Fibroblast of mammary gland (primary cell): Measurements from ENCODE around the gene KCNMA1.
A peak's percentile ranks its signal among the peaks of the same experiment; 100 is the strongest.

ENCODE experiments used
- DNase-seq: peaks from one replicate; pipeline ENCODE4 v3.0.0-alpha.2; 2010; ENCODE audit warnings: low read depth
- H3K4me3 ChIP-seq: 2 replicates; pipeline ENCODE4 v1.5.1; 2011; ENCODE audit warnings: low read depth, mild to moderate bottlenecking, low read length, moderate library complexity; ENCODE audit not compliant: control insufficient read depth
- TF ChIP-seq, protein P1 (sequence below): conservative IDR thresholded peaks from 2 replicates; pipeline ENCODE4 v1.5.1; 2011; ENCODE audit warnings: low read depth, low read length, inconsistent platforms; ENCODE audit not compliant: control insufficient read depth, insufficient read depth

KCNMA1 gene

DNA sequence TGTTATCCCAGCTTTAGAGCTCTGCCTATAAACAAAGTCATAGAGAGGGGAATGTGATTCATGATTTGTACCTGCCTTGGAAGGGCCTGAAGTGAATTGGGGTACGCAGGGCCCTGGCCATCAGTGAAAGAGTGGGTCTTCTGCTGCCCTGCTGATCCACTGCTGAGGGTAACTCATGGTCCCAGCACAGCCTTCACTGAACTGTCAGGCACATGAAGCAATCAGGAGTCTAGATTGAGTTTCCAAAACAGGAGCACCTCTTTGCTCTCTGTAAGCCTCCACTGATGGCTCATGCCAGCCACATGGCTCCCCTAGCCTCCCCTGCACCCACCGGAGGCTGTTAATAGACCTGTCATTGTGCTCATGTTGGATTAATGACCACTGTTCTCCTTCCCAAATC, 217.6 kb downstream of the KCNMA1 start:
- TF ChIP-seq, protein P1, sequence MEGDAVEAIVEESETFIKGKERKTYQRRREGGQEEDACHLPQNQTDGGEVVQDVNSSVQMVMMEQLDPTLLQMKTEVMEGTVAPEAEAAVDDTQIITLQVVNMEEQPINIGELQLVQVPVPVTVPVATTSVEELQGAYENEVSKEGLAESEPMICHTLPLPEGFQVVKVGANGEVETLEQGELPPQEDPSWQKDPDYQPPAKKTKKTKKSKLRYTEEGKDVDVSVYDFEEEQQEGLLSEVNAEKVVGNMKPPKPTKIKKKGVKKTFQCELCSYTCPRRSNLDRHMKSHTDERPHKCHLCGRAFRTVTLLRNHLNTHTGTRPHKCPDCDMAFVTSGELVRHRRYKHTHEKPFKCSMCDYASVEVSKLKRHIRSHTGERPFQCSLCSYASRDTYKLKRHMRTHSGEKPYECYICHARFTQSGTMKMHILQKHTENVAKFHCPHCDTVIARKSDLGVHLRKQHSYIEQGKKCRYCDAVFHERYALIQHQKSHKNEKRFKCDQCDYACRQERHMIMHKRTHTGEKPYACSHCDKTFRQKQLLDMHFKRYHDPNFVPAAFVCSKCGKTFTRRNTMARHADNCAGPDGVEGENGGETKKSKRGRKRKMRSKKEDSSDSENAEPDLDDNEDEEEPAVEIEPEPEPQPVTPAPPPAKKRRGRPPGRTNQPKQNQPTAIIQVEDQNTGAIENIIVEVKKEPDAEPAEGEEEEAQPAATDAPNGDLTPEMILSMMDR = no peak

DNA sequence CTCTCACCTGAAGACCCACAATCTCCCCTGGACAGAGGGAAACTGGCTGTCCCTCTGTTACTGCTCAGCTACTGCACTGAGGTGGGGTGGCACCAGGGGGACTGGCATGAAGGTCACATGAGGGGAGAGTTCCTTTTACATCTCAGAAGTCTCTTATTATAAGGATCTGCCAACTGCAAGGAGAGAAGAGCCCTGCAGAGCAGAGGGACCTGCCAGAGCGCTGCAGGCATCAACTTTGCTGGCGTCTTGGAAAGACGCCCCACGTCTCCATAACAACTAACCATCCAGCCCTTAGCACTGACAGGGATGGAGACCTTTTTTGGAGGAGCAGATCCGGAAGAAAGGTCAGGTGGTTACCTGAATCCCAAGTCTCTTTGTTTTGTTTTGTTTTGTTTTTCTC, 218.6 kb downstream of the KCNMA1 start:
- TF ChIP-seq, protein P1 = no peak
- no peak overlapping the region for H3K4me3 ChIP-seq
- DNase-seq = no peak

More for the DNA sequence above, 217.6 kb downstream of the KCNMA1 start:
- no peak for DNase-seq
- no peak overlapping the region for H3K4me3 ChIP-seq

GRCh38 chr10:77417806-77418640, 219.6 kb downstream of the KCNMA1 start:
- TF ChIP-seq, protein P1 = no peak
- H3K4me3 ChIP-seq = no peak overlapping the region
- no peak for DNase-seq

- TF ChIP-seq, protein P1 = no peak
- DNase-seq = no peak
- no peak overlapping the region for H3K4me3 ChIP-seq
These were observed 220.2 kb downstream of the KCNMA1 start for GRCh38 chr10:77417359-77417758.

GRCh38 chr10:77416311-77417135, 221.1 kb downstream of the KCNMA1 start:
- H3K4me3 ChIP-seq = no peak overlapping the region
- peak; percentile 71 for DNase-seq
- TF ChIP-seq, protein P1 = no peak

DNA sequence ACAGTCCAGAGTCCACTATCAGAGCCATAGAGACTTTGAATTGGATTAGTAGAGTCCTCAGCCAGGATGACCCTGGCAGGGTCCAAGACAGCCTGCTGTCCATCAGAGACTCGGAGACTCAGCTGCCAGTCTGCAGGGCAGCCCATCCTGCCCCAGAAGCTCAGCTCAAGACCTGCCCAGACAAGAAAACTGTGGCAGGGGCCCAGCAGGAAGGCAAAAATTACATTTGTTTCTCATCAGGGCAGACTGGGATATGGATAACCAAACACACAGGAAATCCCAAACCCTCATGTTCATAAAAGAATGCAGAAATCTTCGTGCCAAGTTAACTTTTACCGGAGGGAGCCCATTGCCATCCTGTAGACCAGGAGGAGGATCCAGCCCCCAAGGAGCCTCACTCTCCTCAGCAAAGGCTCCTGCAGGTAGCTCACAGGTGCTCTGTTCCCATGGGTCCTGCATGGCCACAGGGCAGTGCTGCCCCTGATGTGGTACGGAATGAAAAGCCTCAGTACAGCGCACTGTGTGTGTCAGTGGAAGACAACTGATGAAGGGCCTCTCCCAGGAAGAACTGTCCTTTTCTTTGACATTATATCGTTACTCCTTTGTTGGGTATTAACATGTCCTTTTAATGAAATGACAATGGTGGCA, 222.2 kb downstream of the KCNMA1 start:
- H3K4me3 ChIP-seq = no peak overlapping the region
- TF ChIP-seq, protein P1 = no peak
- no peak for DNase-seq
